H1 (cell line): ENCODE measurements around the gene TTC4. TPM values are rescaled to one million over a fixed set of nuclear protein-coding genes. Genes with fewer than 3 reads are reported as not detected.

ENCODE experiments used
- CTCF ChIA-PET: fragments of 300-600 bp; sonication (Branson Sonifier 250); formaldehyde crosslinking; loops from one replicate; lab custom pipeline; 2021; ENCODE audit not compliant: partially characterized antibody; lab: Charles Lee
- POLR2A ChIA-PET: fragments of 300-600 bp; sonication (Branson Sonifier 250); formaldehyde crosslinking; loops from one replicate; lab custom pipeline; 2021; ENCODE audit warnings: inconsistent platforms; ENCODE audit not compliant: partially characterized antibody; lab: Charles Lee
- DNase-seq, 2 experiments: peaks; one replicate each; pipeline versions ENCODE4 v3.0.0 to v3.0.0-alpha.2; 2010 to 2022; ENCODE audit warnings: low spot score in 2 of 2, low read depth in 1 of 2, mixed read lengths in 1 of 2
- FAIRE-seq: peaks from 2 replicates; lab custom pipeline; 2011; peaks lifted over from hg19 to GRCh38; lab: Jason Lieb, UNC
- H2AFZ ChIP-seq: 2 replicates; pipeline ENCODE4 v1.8.1; 2012; ENCODE audit warnings: low read length, inconsistent platforms
- H2AK5ac ChIP-seq: 2 replicates; pipeline ENCODE4 v1.6.1; 2013; ENCODE audit warnings: low read depth, low read length
- H2BK120ac ChIP-seq: replicated peaks from 2 replicates; pipeline ENCODE3; 2013; ENCODE audit warnings: low read depth, low read length, inconsistent platforms
- H2BK12ac ChIP-seq: 2 replicates; pipeline ENCODE4 v1.6.1; 2013; ENCODE audit warnings: low read depth, low read length
- H2BK15ac ChIP-seq: 2 replicates; pipeline ENCODE4 v1.6.1; 2013; ENCODE audit warnings: low read length
- H2BK20ac ChIP-seq: 2 replicates; pipeline ENCODE4 v1.6.1; 2013; ENCODE audit warnings: low read length
- H2BK5ac ChIP-seq: 2 replicates; pipeline ENCODE4 v1.6.1; 2013; ENCODE audit warnings: low read depth, low read length
- H3K14ac ChIP-seq: 2 replicates; pipeline ENCODE4 v1.6.1; 2013; ENCODE audit warnings: inconsistent platforms; ENCODE audit not compliant: insufficient read length
- H3K18ac ChIP-seq: 2 replicates; pipeline ENCODE4 v1.6.1; 2013; ENCODE audit warnings: low read length; ENCODE audit errors: extremely low read depth
- H3K23ac ChIP-seq: 2 replicates; pipeline ENCODE4 v1.6.1; 2013; ENCODE audit warnings: inconsistent platforms; ENCODE audit not compliant: insufficient read length
- H3K23me2 ChIP-seq: 2 replicates; pipeline ENCODE4 v1.6.1; 2013; ENCODE audit warnings: low read depth, low read length
- H3K27ac ChIP-seq: 2 replicates; pipeline ENCODE4 v1.6.1; 2011; ENCODE audit warnings: low read depth, low read length, inconsistent platforms
- H3K27me3 ChIP-seq, 4 experiments: replicated peaks in 1 of 4; 1 replicate in 1 of 4; 2 replicates in 3 of 4; pipeline versions ENCODE4 v1.6.1 to v1.8.1; 2011 to 2013; ENCODE audit warnings: low read length in 3 of 4, mild to moderate bottlenecking in 3 of 4, inconsistent platforms in 2 of 4, mixed read lengths in 2 of 4, moderate library complexity in 1 of 4; ENCODE audit not compliant: control insufficient read depth in 3 of 4, insufficient read depth in 3 of 4; ENCODE audit errors: extremely low read depth in 1 of 4
- H3K36me3 ChIP-seq, 4 experiments: 2 replicates each; pipeline versions ENCODE4 v1.6.1 to v1.8.1; 2011 to 2013; ENCODE audit warnings: mild to moderate bottlenecking in 4 of 4, low read length in 3 of 4, moderate library complexity in 2 of 4, control low read depth in 1 of 4, inconsistent platforms in 1 of 4; ENCODE audit not compliant: insufficient read depth in 4 of 4, control insufficient read depth in 2 of 4
- H3K4ac ChIP-seq: replicated peaks from 2 replicates; pipeline ENCODE3; 2013; ENCODE audit warnings: low read length, low read depth, mixed read lengths, inconsistent platforms; ENCODE audit not compliant: insufficient read length
- H3K4me1 ChIP-seq, 4 experiments: replicated peaks in 1 of 4; 1 replicate in 1 of 4; 2 replicates in 3 of 4; pipeline versions ENCODE4 v1.6.1 to v1.8.1; 2011 to 2013; ENCODE audit warnings: low read length in 3 of 4, inconsistent platforms in 2 of 4, mixed read lengths in 1 of 4; ENCODE audit not compliant: insufficient read depth in 4 of 4, control insufficient read depth in 3 of 4
- H3K4me2 ChIP-seq, 2 experiments: 2 replicates each; pipeline versions ENCODE4 v1.6.1 to v1.8.1; 2011 to 2013; ENCODE audit warnings: low read depth in 2 of 2, low read length in 2 of 2, control low read depth in 1 of 2, inconsistent platforms in 1 of 2, mild to moderate bottlenecking in 1 of 2; ENCODE audit not compliant: insufficient read depth in 1 of 2
- H3K4me3 ChIP-seq, 4 experiments: fragments of 200-600, 300-600 bp in 1 of 4; sonication (generic), shearing (Covaris generic), sonication (Bioruptor Twin) in 1 of 4; 2 replicates each; pipeline versions ENCODE4 v1.5.1 to v1.8.1; 2011 to 2016; ENCODE audit warnings: low read length in 4 of 4, low read depth in 3 of 4, control low read depth in 2 of 4, inconsistent platforms in 2 of 4, mild to moderate bottlenecking in 2 of 4, mixed read lengths in 1 of 4, moderate library complexity in 1 of 4; ENCODE audit not compliant: insufficient read depth in 2 of 4; ENCODE audit errors: extremely low read depth in 1 of 4
- H3K56ac ChIP-seq: replicated peaks from 2 replicates; pipeline ENCODE3; 2013; ENCODE audit warnings: low read depth, mild to moderate bottlenecking, mixed read lengths, low read length, inconsistent platforms; ENCODE audit not compliant: insufficient read length
- H3K79me1 ChIP-seq: 2 replicates; pipeline ENCODE4 v1.6.1; 2013; ENCODE audit warnings: low read depth, low read length, control low read depth
- H3K79me2 ChIP-seq, 2 experiments: 2 replicates each; pipeline versions ENCODE4 v1.6.1 to v1.8.1; 2012 to 2013; ENCODE audit warnings: low read length in 2 of 2, mild to moderate bottlenecking in 2 of 2, inconsistent platforms in 1 of 2; ENCODE audit not compliant: insufficient read depth in 2 of 2, control insufficient read depth in 1 of 2
- H3K9ac ChIP-seq, 4 experiments: replicated peaks in 1 of 4; 1 replicate in 1 of 4; 2 replicates in 3 of 4; pipeline versions ENCODE4 v1.6.1 to v1.8.1; 2011 to 2013; ENCODE audit warnings: low read depth in 3 of 4, low read length in 3 of 4, control low read depth in 2 of 4, mild to moderate bottlenecking in 2 of 4, moderate library complexity in 2 of 4, inconsistent platforms in 1 of 4; ENCODE audit errors: extremely low read depth in 1 of 4
- H3K9me3 ChIP-seq, 2 experiments: 2 replicates each; pipeline versions ENCODE4 v1.6.1 to v1.8.1; 2012 to 2013; ENCODE audit warnings: mild to moderate bottlenecking in 2 of 2, moderate library complexity in 2 of 2, control low read depth in 1 of 2, inconsistent platforms in 1 of 2, low read depth in 1 of 2, low read length in 1 of 2, mixed read lengths in 1 of 2; ENCODE audit not compliant: insufficient read depth in 2 of 2
- H4K20me1 ChIP-seq, 2 experiments: replicated peaks in 1 of 2; 2 replicates each; pipeline versions ENCODE3 to v1.8.1; 2011 to 2013; ENCODE audit warnings: inconsistent platforms in 2 of 2, low read length in 2 of 2, mild to moderate bottlenecking in 1 of 2; ENCODE audit not compliant: insufficient read depth in 2 of 2, control insufficient read depth in 1 of 2
- H4K5ac ChIP-seq: 2 replicates; pipeline ENCODE4 v1.6.1; 2013; ENCODE audit warnings: low read length, low read depth, mixed read lengths, inconsistent platforms; ENCODE audit not compliant: insufficient read length
- H4K8ac ChIP-seq: 2 replicates; pipeline ENCODE4 v1.8.0; 2013; ENCODE audit warnings: mild to moderate bottlenecking, moderate library complexity, low read length, inconsistent platforms; ENCODE audit not compliant: insufficient read depth; ENCODE audit errors: extremely low read depth
- H4K91ac ChIP-seq: replicated peaks from 2 replicates; pipeline ENCODE3; 2013; ENCODE audit warnings: low read length, mixed read lengths, inconsistent platforms; ENCODE audit not compliant: insufficient read length
- CTCF ChIP-seq, 3 experiments: IDR thresholded peaks; 1 replicate in 2 of 3; 2 replicates in 1 of 3; pipeline versions ENCODE4 v1.5.1 to v1.6.1; 2011; ENCODE audit warnings: low read length in 3 of 3, mild to moderate bottlenecking in 3 of 3, inconsistent platforms in 2 of 3, low read depth in 1 of 3, moderate library complexity in 1 of 3; ENCODE audit not compliant: insufficient read depth in 1 of 3; ENCODE audit errors: control extremely low read depth in 1 of 3
- KDM5A ChIP-seq: fragments of 200-600 bp; IDR thresholded peaks from 2 replicates; pipeline ENCODE4 v1.7.1; 2012; ENCODE audit warnings: mild to moderate bottlenecking, low read length, inconsistent platforms, mixed read lengths
- NANOG ChIP-seq: IDR thresholded peaks from 2 replicates; pipeline ENCODE4 v1.6.1; 2011; ENCODE audit warnings: low read length, low read depth, mild to moderate bottlenecking, inconsistent platforms; ENCODE audit not compliant: insufficient read depth, poor library complexity, severe bottlenecking
- POLR2A ChIP-seq, 2 experiments: IDR thresholded peaks; 1 replicate in 1 of 2; 2 replicates in 1 of 2; pipeline ENCODE4 v1.6.1; 2011; ENCODE audit warnings: low read depth in 2 of 2, low read length in 2 of 2, mild to moderate bottlenecking in 2 of 2; ENCODE audit errors: control extremely low read depth in 1 of 2
- POU5F1 ChIP-seq: IDR thresholded peaks from 2 replicates; pipeline ENCODE4 v1.6.1; 2011; ENCODE audit warnings: low read depth, mild to moderate bottlenecking, low read length, moderate library complexity
- SIX5 ChIP-seq: IDR thresholded peaks from 2 replicates; pipeline ENCODE4 v1.6.1; 2011; ENCODE audit warnings: mild to moderate bottlenecking, low read depth, low read length
- TAF1 ChIP-seq: IDR thresholded peaks from 2 replicates; pipeline ENCODE4 v1.6.1; 2011; ENCODE audit warnings: mild to moderate bottlenecking, low read depth, low read length
- TBP ChIP-seq: IDR thresholded peaks from 2 replicates; pipeline ENCODE4 v1.6.1; 2011; ENCODE audit warnings: low read depth, low read length, improper control_type of control experiment
- TEAD4 ChIP-seq: IDR thresholded peaks from 2 replicates; pipeline ENCODE4 v1.6.1; 2012; ENCODE audit warnings: low read depth, low read length, inconsistent platforms, mixed read lengths
- WGBS, 2 experiments: shearing (Covaris generic) in 1 of 2; methylation state at CpG; one replicate each; pipeline versions ENCODE4 v1.1.6 to v1.1.7; 2013 to 2015; ENCODE audit warnings: low lambda C conversion rate in 2 of 2, mixed read lengths in 2 of 2, inconsistent platforms in 1 of 2, low coverage in 1 of 2, missing lambda C conversion rate in 1 of 2; ENCODE audit not compliant: insufficient replicate concordance in 2 of 2, insufficient coverage in 1 of 2, insufficient read length in 1 of 2; ENCODE audit errors: extremely low coverage in 1 of 2, missing lambda C conversion rate in 1 of 2; 5-methylcytosine and 5-hydroxymethylcytosine counted together
- polyA plus RNA-seq, 7 experiments: library from polyadenylated mRNA; depleted of rRNA in 3 of 7; stranded (reverse) in 5 of 7; unstranded in 2 of 7; fragments of >200 nt in 5 of 7; fragments of 200-250 nt in 2 of 7; gene quantifications; 1 replicate in 5 of 7; 2 replicates in 1 of 7; 4 replicates in 1 of 7; pipeline versions ENCODE4 v1.2.1 to v1.2.3, GENCODE V29; 2011 to 2013; ENCODE audit warnings: missing spikeins in 2 of 7, mixed read lengths in 2 of 7
- total RNA-seq: library from RNA; stranded (reverse); fragmentation: NEBNext Ultra II Directional; extraction: Animal tissue kit (Norgen Biotek cat#: 25700); gene quantifications from 2 replicates; pipeline ENCODE4 v1.2.1, GENCODE V29; 2021

The TTC4 gene
- total and polyA plus RNA-seq, 2 of the 8 experiments (the other 6 are each of a cell fraction or from before 2014, with no cell fraction given): 21.0 to 25.1 TPM

- Histone ChIP-seq H3K27ac (no peak overlapping the region), H3K27me3 (no peaks in the 10 kb centered on the region), H3K9ac (no peak overlapping the region), H3K9me3 (no peaks in the 10 kb centered on the region), H4K91ac (no peak overlapping the region), H3K56ac (no peak overlapping the region), H3K79me2 (no peaks in the 10 kb centered on the region), H2AK5ac (no peak overlapping the region), H2BK5ac (no peak overlapping the region), H3K23me2 (no peaks in the 10 kb centered on the region), H4K5ac (no peak overlapping the region), H2AFZ (no peak overlapping the region), H3K18ac (no peak overlapping the region), H4K8ac (no peak overlapping the region; the same call in 1 of the 2 replicates), H3K23ac (no peak overlapping the region), H3K79me1 (no peaks in the 10 kb centered on the region), H3K4me2 (no peak overlapping the region), H2BK120ac (no peak overlapping the region), H2BK20ac (no peak overlapping the region), H3K4ac (no peak overlapping the region), H3K4me1 (no peaks in the 10 kb centered on the region), H3K36me3 (peaks cover 6 to 15% (median 11%) of the 10 kb centered on the region in 4 experiments; a peak in 7 of 8 replicates), H3K14ac (no peak overlapping the region), H4K20me1 (peaks cover 0 to 9% of the 10 kb centered on the region in 2 experiments), H3K4me3 (no peak overlapping the region), H2BK12ac (no peak overlapping the region), H2BK15ac (no peak overlapping the region)
- DNase-seq: no peak
- FAIRE-seq: no peak
- 91% methylated on average over 6 of the region's 6 CpGs; no CpG with 5 or more reads in 1 of the 2 experiments for WGBS, 2 experiments
- CTCF ChIA-PET: interaction anchor here (1.0 to 2.3 kb wide), 8 partner anchors 11 to 74 kb away, joined by 3 to 19 read pairs (median 4); partner anchors contain the start of gene TTC4
- POLR2A ChIA-PET: interaction anchor here (1.5 kb wide), 1 partner anchor 10 kb away, joined by 7 read pairs; no protein-coding TSS in a partner anchor
- no peak for TF ChIP-seq NANOG
- TF ChIP-seq SIX5: no peak
- TF ChIP-seq CTCF (IDR thresholded peaks at IDR 0.05; ENCODE audit: control extremely low read depth in 1 of 3, insufficient read depth in 1 of 3, low read depth in 1 of 3, low read length in 3 of 3): no peak
- no peak for TF ChIP-seq POLR2A (IDR thresholded peaks at IDR 0.05; ENCODE audit: control extremely low read depth in 1 of 2, low read depth in 2 of 2, low read length in 2 of 2)
- TF ChIP-seq TBP: no peak
- TF ChIP-seq POU5F1: no peak
- no peak for TF ChIP-seq KDM5A
- TF ChIP-seq TEAD4: no peak
- no peak for TF ChIP-seq TAF1
These were observed 29.6 kb downstream of the TTC4 start for GRCh38 chr1:54745274-54745673.
